ENCODE results near the gene ENTR1.
"Not testable (repeated sequence)": the region's sequence is repeated elsewhere in the genome, so short reads cannot be mapped to it uniquely, and the experiment has no call there.

The ENTR1 gene

DNA sequence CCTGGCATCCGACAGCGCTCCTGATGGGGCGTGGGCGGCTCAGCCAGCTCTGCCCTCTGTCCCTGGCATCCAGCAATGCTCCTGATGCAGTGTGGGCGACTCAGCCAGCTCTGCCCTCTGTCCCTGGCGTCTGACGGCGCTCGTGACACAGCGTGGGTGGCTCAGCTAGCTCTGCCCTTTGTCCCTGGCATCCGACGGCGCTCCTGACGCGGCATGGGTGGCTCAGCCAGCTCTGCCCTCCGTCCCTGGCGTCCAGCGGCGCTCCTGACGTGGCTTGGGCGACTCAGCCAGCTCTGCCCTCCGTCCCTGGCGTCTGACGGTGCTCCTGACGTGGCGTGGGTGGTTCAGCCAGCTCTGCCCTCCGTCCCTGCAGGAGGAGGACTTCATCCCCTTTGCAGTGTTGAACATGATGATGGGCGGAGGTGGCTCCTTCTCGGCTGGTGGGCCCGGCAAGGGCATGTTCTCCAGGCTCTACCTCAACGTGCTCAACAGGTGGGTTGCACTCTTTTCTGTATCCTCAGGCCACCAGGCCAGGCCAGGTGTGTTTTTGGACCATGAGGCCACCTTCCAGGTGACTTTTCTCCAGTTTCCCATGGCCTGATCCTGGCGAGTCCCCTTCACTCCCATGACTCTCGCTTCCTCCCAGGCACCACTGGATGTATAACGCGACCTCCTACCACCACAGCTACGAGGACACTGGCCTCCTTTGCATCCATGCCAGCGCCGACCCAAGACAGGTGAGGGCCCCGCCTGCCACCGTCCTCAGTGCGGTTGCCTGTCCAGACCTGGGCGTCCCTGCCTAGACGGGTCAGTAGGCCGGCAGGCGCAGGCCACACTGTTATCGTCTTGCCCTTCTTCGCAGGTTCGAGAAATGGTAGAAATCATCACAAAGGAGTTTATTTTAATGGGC lies 8.0 kb upstream of the ENTR1 start:
- DNase-seq: no peak

- no peak for DNase-seq
Measured at GRCh38 chr9:136416914-136417313, 6.5 kb upstream of the ENTR1 start.

DNA sequence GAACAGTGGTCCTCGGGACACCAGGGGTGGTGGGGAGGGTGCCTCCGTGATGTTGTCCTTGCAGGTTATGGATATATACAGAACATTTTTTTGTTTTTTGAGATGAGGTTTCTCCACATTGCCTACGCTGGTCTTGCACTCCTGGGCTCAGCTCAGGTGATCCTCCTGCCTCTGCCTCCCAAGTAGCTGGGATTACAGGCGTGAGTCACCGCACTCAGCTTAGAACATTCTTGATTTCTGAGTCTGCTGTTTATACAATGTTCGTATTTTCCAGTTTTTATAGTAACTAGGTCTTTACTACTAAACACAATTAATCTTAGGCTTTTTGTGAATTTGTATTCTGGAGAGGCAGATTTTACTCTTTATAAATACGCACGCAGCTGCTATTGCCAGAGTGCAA lies 6.0 kb upstream of the ENTR1 start:
- no peak for DNase-seq

GRCh38 chr9:136412962-136413361 lies 2.5 kb upstream of the ENTR1 start:
- no peak for DNase-seq

DNA sequence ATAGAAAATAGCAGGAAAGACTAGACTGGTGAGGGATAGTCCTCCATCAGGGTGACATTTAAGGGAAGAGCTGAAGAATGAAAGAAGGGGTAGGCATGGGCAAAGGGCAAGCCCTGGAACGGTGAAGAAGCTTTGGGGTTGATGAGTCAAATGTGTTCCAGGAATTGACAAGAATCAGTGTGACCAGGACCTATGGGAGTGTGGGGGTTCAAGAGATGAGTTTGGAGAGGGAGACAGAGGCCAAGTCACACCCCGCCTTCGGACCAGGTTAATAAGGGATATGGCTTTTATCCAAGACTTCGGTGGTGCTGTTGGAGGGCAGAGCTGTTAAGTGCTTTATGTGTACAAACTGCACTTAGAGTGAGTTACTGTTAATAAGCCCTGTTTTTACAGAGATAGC lies 964 bp upstream of the ENTR1 start:
- DNase-seq: no peak

DNA sequence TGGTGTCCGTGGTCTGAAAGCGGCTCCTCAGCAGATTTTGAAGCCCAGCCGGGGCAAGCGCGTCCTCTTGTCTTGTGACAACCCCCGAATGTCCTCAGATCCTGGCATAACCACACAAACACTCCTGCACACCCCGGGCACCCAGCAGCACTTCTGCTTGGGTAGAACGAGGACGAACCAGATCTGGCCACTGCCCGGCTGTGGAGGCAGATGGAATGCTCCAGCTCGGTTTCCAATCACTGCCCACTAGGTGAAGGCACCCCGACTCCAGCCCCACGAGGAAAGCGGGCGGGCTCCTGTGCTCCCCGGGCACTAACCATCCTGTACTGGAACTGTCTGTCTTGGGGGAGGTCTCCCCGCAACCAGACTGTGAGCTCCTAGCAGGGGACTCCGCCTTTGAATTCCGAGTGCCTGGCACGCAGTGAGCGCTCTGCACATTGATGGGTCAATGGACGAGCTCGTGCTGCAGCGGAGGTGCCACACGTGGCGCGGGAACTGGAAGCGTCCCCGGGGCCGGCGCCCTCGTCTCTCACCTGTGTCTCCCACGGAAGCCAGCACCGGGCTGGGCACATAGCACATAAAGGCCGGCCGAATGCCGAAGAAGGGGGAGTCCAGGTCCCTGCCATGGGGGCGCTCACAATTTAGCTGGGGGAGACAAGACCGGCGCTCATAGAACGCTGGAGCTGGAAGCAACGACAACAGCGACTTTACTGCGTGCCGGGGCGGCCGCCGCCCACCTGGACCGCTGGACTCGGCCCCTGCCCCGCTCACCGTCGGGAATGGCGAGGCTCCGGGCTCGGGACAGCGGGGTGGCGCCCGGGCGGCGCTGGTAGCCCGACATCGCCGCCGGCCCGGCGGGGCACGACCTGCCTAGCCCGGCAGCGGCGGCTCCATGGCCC lies 608 bp downstream of the ENTR1 start:
- DNase-seq: peak; percentile 69 to 89 (median 82)

GRCh38 chr9:136407911-136408310 lies 2.5 kb downstream of the ENTR1 start:
- no peak for DNase-seq

DNA sequence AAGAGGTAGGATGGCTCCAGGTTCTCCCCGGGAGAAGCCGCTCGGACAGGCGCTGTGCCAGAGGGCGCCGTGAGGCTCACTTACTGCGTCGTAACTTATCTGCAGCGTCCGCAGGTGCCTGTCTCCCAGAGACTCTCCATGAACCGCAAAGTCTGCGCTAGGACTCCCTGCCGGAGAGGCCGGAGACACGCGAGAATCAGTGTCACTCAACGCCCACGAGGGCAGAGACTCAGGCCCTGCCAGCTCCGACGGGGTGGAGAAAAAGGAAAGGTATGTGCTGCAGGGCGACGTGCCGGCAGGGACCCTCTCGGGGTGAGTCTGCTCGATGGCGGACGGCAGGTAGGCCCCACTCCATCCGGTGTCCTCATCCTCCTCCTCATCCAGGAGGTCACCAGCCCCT lies 3.4 kb downstream of the ENTR1 start:
- not testable (repeated sequence) for DNase-seq

- not testable (repeated sequence) for DNase-seq
Measured at GRCh38 chr9:136405904-136406303, 4.5 kb downstream of the ENTR1 start.

DNA sequence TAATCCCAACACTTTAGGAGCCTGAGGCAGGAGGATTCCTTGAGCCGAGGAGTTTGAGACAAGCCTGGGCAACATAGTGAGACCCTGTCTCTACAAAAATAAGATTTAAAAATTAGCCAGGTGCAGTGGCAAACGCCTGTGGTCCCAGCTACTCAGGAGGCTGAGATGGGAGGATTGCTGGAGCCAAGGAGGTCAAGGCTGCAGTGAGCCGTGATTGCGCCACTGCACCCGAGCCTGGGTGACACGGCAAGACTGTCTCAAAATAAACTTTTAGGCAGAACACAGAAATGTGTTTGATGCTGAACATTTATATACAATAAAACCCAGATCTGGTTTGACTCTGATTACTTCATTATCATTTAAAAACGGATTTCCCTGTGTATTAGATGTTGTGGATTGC lies 4.9 kb downstream of the ENTR1 start:
- DNase-seq: no peak

DNA sequence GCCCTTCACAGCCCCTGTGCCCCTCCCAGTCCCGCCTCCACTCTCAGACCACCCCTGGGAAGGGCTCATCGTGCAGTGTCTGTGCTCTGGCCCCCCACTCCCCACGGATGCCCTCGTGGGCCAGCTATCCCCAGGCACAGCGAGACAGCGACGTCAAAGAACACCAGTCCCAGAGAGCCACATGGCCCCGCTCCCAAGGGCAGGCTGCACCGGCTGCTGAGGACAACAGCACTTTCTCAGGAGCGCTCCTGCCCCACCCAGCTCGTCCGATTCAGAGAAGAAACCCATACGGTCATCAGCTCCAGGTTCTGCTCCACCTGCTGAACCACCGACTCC lies 5.6 kb downstream of the ENTR1 start:
- DNase-seq: no peak

DNA sequence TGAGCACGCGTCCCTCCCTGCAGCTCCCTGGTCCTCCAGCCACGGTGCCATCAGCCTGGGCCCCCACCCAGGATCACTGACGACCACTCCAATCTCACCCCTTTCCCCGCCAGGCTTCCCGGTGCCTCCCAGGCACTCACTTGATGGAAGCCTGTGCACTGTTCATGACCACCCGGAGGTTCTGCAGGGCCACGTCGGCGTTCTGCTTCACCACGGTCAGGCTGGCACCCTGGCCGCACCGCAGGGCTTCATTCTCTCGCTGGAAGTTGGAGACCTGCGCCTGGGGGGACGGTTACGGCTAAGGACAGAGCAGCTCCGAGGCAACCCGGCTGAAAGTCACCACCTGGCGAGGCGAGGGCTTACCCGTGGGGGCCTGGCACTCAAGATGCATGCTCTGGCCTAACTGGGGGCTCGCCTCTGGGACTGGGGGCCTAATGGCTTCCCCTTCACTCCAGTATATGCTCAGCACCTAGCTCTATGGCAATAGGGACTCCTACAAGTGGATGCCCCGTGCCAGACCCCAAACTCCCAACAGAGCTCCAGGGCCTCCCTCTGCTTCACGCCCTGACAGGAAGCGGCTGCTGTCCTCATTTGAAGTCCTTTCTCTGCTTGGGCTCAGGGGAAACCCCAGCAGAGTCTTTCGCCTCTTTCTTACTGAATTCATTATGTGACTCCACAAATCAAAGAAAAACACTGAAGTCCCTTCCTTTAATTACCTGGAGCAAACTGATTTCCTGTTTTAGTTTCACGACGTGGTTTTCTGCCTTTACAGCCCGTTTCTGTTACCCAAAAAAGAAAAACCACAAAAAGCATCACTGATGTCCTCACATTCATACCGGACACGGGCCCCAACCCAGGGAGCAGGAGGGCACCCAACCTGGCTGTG lies 6.3 kb downstream of the ENTR1 start:
- DNase-seq: no peak

- no peak for DNase-seq
Measured at GRCh38 chr9:136403538-136403914, 6.9 kb downstream of the ENTR1 start.

DNA sequence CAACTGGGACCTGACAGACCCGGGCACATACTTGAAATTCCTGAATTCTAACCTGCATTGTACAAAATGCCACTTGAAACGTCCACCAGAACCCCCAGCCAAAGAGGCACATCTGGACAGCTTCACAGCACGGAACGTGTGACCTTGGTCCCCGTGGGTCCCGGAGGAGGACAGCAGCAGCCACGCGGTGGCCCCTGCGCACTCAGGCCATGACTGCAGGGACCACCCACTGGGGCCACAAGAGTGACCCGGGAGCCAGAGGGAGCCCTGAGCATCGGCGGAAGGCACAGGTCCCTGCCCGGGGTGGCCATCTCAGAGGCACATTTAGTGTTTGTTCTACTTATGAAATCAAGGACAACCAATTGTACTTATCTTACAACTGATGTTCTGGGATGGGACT lies 8.3 kb downstream of the ENTR1 start:
- DNase-seq: no peak

GRCh38 chr9:136401173-136401922 lies 9.1 kb downstream of the ENTR1 start:
- no peak for DNase-seq

GRCh38 chr9:136400038-136400834 lies 10.2 kb downstream of the ENTR1 start, which contains the start of gene SNAPC4:
Gene SNAPC4, minus strand, starts transcription at chr9:136400170. Its CDS starts 1,742 bp downstream, at chr9:136398428.
- DNase-seq: peak; percentile 94 to 97 (median 96)

GRCh38 chr9:136399176-136400037 lies 11.0 kb downstream of the ENTR1 start:
- peak; percentile 34 to 73 (median 56) for DNase-seq

DNA sequence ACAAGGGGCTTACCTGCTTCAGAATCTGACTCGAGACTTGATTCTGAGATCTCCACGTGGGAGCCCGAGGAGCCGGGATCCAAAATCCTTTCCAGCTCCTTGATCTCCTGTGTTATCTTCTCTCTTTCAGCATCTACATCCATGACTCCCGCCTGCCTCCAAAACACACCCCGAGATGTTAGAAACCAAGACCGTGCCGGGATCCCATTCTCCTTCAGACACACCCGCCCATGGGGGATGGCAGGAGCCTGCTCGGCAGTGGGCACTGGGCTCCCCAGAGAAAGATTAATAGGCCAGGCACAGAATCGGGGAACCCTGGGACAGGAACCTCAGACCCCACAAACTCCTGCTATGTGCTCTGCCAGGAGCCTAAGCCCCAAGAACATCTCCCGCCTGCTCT lies 12.1 kb downstream of the ENTR1 start:
- no peak for DNase-seq

DNA sequence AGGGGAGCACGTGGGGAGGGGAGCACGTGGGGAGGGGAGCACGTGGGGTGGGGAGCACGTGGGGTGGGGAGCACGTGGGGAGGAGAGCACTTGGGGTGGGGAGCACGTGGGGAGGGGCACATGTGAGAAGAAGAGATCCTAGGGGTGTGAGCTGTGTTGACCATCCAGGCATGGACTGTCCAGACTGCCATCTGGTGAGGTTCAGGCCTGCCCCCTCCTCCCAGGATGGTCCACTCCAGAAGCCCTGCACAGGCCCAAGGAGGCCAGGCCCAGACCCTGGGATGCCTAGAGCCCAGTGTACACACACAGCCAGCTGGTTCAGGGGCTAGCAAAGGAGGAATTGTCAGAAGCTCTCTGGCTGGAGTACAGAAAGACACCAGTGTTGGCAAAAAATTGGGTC lies 12.8 kb downstream of the ENTR1 start:
- DNase-seq: no peak

GRCh38 chr9:136396219-136396515 lies 14.2 kb downstream of the ENTR1 start:
- no peak for DNase-seq
